Tibial nerve (tissue), 4 donors: Measurements from ENCODE around the gene UCP2. TPM values are rescaled to one million over a fixed set of nuclear protein-coding genes. Genes with fewer than 3 reads are reported as not detected.

Source experiments
- DNase-seq, 2 donors: peaks; one replicate each; pipeline ENCODE4 v3.0.0-alpha.2; 2019; ENCODE audit warnings: low spot score in 2 of 2
- H3K27ac ChIP-seq, 4 donors: fragments of 200-600 bp; sonication (generic) in 3 of 4; one replicate each; pipeline ENCODE4 v1.5.1; 2017 to 2019; ENCODE audit warnings: mild to moderate bottlenecking in 1 of 4
- H3K27me3 ChIP-seq, 2 donors: fragments of 200-600 bp; sonication (generic) in 1 of 2; one replicate each; pipeline versions ENCODE4 v1.5.1 to v1.6.0; 2017 to 2019
- H3K36me3 ChIP-seq, 3 donors: fragments of 200-600 bp; sonication (generic); one replicate each; pipeline ENCODE4 v1.5.1; 2018 to 2019
- H3K4me1 ChIP-seq, 4 donors: fragments of 200-600 bp; sonication (generic) in 3 of 4; one replicate each; pipeline ENCODE4 v1.5.1; 2017 to 2019
- H3K4me3 ChIP-seq, 4 donors: fragments of 200-600 bp; sonication (generic) in 3 of 4; one replicate each; pipeline ENCODE4 v1.5.1; 2017 to 2019; ENCODE audit warnings: mild to moderate bottlenecking in 1 of 4, moderate library complexity in 1 of 4
- H3K9me3 ChIP-seq, 4 donors: fragments of 200-600 bp; sonication (generic) in 3 of 4; one replicate each; pipeline ENCODE4 v1.5.1; 2017 to 2019
- EP300 ChIP-seq, 2 donors: sonication (generic); formaldehyde crosslinking; IDR thresholded peaks; one replicate each; pipeline ENCODE4 v1.6.1; 2017; ENCODE audit warnings: antibody characterized with exemption in 2 of 2, mild to moderate bottlenecking in 1 of 2
- POLR2A ChIP-seq, 2 donors: fragments of 450-650 bp; IDR thresholded peaks; one replicate each; pipeline ENCODE4 v1.6.1; 2017; ENCODE audit warnings: antibody characterized with exemption in 2 of 2, mild to moderate bottlenecking in 2 of 2, moderate library complexity in 2 of 2
- WGBS, 2 donors: methylation state at CpG; one replicate each; pipeline ENCODE4 v1.1.5; 2018; 5-methylcytosine and 5-hydroxymethylcytosine counted together
- total RNA-seq, 4 donors: library from RNA; depleted of rRNA; stranded (reverse); fragments of >200 nt; gene quantifications; one replicate each; pipeline ENCODE4 v1.1.0, GENCODE V29; 2016
- TF ChIP-seq, protein P1 (sequence below), 5 experiments: fragments of 200-600 bp in 3 of 5; fragments of 450-650 bp in 2 of 5; sonication (generic) in 3 of 5; IDR thresholded peaks; one replicate each; pipeline ENCODE4 v1.5.1; 2016 to 2019; ENCODE audit warnings: antibody characterized with exemption in 5 of 5, mild to moderate bottlenecking in 3 of 5, moderate library complexity in 2 of 5

The UCP2 gene, protein sequence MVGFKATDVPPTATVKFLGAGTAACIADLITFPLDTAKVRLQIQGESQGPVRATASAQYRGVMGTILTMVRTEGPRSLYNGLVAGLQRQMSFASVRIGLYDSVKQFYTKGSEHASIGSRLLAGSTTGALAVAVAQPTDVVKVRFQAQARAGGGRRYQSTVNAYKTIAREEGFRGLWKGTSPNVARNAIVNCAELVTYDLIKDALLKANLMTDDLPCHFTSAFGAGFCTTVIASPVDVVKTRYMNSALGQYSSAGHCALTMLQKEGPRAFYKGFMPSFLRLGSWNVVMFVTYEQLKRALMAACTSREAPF
- total RNA-seq, result 10 to 100 TPM; 18.6 to 60.6 (median 53.0) TPM

DNA sequence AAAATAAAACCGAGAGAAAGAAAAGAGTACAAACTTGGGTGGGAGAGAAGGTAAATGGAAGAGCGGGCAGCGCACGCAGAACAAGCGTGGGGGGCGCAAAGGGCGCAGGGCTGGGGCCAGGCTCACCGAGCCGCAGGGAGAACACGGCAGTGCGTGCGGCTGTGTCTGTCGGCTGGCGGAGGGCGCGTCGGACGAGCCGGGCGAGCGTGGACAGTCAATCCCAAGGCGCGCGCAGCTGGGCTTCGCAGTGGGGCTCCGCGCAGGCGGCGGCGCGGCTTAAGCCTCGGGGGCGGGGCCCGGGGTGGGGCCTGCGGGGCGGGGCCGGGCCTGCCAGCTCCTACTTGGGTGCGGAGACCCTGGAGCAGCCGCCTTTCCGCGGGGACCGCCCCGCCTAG, at the start of gene UCP2:
TSS of gene UCP2 (minus strand) at position 249 of the 395 bp plus-strand sequence. CDS start 4,465 bp downstream, outside the sequence.
- Histone ChIP-seq H3K9me3 (no peaks in the 10 kb centered on the region), H3K27me3 (no peaks in the 10 kb centered on the region), H3K36me3 (peaks cover 0 to 16% (median 7%) of the 10 kb centered on the region in 3 donors), H3K4me1 (peaks cover 0 to 17% (median 9%) of the 10 kb centered on the region in 4 donors), H3K27ac (peak within 1 kb of the TSS; percentile 55 to 90 (median 87)), H3K4me3 (peak within 1 kb of the TSS; percentile 42 to 64 (median 56))
- TF ChIP-seq POLR2A (IDR thresholded peaks at IDR 0.05) (no peak), EP300 (IDR thresholded peaks at IDR 0.05) (no peak)
- TF ChIP-seq, protein P1, sequence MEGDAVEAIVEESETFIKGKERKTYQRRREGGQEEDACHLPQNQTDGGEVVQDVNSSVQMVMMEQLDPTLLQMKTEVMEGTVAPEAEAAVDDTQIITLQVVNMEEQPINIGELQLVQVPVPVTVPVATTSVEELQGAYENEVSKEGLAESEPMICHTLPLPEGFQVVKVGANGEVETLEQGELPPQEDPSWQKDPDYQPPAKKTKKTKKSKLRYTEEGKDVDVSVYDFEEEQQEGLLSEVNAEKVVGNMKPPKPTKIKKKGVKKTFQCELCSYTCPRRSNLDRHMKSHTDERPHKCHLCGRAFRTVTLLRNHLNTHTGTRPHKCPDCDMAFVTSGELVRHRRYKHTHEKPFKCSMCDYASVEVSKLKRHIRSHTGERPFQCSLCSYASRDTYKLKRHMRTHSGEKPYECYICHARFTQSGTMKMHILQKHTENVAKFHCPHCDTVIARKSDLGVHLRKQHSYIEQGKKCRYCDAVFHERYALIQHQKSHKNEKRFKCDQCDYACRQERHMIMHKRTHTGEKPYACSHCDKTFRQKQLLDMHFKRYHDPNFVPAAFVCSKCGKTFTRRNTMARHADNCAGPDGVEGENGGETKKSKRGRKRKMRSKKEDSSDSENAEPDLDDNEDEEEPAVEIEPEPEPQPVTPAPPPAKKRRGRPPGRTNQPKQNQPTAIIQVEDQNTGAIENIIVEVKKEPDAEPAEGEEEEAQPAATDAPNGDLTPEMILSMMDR (IDR thresholded peaks at IDR 0.05), result no peak
- DNase-seq, result peak; percentile 75 to 77
- WGBS, 2 donors, result 0 to 2% methylated on average over 19 to 38 of the region's 43 CpGs

DNA sequence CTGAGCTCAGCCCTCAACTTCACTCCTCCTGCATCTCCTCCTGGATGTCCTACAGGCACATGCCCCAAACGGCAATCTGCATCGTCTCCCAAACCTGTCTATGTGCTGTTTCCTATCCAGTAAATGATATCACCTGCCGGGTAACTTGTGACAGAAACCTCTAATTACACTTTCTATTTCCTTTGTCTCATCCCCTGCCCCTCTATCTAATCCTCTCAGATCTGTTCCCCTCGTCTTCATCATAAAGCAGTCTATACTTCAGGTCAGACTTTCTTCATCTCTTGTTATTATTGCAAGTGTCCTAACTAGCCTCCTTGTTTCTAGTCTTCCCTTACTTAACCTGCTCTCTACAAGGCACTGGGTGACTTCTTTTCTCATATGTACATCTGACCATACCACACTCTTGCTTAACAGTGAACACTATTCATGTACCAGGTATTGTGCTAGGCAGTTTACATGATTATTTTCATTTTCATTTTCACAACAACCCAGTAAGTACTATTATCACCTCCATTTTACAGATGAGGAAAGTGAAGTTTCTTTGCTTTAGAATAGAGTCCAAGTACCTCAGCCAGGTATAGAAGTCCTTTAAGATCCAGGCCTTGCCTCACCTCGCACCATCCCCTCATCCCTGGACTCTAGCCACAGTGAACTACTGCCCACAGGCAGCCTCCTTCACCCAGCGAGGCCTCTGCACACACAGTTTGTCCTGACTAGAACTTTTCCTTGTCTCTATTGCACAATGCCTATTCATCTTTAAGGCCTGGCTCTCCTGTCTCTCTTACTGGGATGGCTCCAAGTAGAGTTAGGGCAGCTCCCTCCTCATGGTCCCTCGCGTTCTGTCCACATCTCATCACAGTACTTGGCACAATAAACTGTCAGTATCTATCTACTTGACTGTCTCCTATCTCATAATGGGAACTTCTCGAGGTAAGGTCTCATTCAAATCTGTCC, 48.4 kb upstream of the UCP2 start:
- Histone ChIP-seq H3K36me3 (peaks cover 0 to 94% (median 0%) of the 10 kb centered on the region in 3 donors), H3K4me1 (no peaks in the 10 kb centered on the region), H3K27ac (no peak overlapping the region), H3K4me3 (no peak overlapping the region), H3K27me3 (no peaks in the 10 kb centered on the region), H3K9me3 (no peaks in the 10 kb centered on the region)
- WGBS, 2 donors, result 86 to 94% methylated on average over 9 of the region's 9 CpGs
- TF ChIP-seq, protein P1 (IDR thresholded peaks at IDR 0.05), result no peak
- TF ChIP-seq POLR2A (IDR thresholded peaks at IDR 0.05), result no peak
- no peak for TF ChIP-seq EP300 (IDR thresholded peaks at IDR 0.05)
- DNase-seq, result no peak

DNA sequence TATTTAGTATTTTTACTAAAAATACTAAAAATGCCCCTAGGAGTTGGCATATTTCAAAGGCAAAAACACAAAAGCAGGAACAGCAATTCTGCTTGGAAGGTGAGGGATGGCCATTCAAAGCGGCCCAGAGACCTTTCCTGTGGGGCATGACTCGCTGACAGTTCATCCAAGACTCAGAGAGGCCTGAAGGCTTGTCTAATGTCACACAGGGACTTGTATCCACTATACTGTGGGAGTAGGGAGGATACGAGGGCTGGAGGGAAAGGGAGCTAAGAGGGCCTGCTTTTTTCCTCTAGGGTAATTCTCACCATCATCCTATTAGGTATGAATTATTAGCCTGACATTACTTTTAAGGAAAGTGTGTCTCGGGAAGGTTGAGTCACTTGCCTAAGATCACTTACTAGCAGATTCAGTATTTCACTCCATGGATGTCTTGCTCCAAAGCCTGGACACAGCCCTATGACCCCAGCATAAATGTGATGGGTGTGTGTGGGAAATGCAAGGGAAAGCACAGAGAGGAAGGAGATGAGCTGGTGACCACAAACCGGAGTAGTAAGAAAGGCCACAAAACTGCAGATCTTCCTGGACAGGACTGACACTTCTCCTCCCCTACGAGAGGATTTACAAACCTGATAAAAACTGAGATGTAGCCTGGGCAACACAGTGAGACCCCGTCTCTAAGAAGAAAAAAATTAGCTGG, 43.0 kb upstream of the UCP2 start:
- peaks cover 0 to 23% (median 2%) of the 10 kb centered on the region in 4 donors for H3K4me1 ChIP-seq
- 87 to 89% methylated on average over 7 of the region's 7 CpGs for WGBS, 2 donors
- H3K27ac ChIP-seq, result no peak overlapping the region
- H3K27me3 ChIP-seq, result no peaks in the 10 kb centered on the region
- peaks cover 0 to 63% (median 0%) of the 10 kb centered on the region in 3 donors for H3K36me3 ChIP-seq
- no peaks in the 10 kb centered on the region for H3K9me3 ChIP-seq
- no peak for DNase-seq
- TF ChIP-seq, protein P1 (IDR thresholded peaks at IDR 0.05), result no peak
- no peak for TF ChIP-seq POLR2A (IDR thresholded peaks at IDR 0.05)
- TF ChIP-seq EP300 (IDR thresholded peaks at IDR 0.05), result no peak
- H3K4me3 ChIP-seq, result no peak overlapping the region

DNA sequence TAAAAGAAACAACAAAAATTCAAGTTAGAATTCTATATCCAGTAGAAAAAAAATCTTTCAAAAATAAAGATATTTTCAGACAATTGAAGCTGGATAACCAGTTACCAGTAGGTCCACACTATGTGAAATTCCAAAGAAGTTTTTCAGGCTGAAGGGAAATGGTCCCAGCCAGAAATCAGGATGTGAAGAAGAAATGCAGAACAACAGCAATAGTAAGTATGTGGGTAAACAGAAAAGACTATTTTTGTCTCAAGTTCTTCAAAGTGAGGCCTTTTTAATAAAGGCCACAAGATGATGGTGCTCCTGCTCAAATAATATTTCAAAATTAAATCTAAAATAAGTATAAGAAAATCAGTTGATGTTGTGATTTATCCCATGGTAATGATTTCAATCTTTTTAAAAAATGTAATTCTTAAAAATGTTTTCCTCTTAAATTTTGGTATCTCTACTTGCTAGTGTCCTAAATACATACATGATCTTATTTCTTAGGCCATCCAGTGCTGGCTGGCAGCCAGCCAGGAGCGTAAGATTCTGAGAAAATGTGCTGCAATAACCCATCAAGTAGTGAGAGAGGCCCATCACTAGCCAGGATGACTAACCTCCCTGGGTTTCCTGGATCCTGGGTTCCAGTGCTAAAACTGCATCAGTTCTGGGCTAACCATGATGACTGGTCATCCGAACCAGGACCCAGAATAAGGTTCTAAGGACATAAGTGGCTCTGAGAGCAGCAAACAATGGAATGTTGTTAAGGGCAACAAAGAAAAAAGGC, 41.8 kb upstream of the UCP2 start:
- H3K27ac ChIP-seq, result peak overlapping the region in 2 of 4 donors; percentile 1 to 22
- 49 to 61% methylated on average over 2 of the region's 2 CpGs for WGBS, 2 donors

More for the DNA sequence above, 41.8 kb upstream of the UCP2 start:
- DNase-seq, result peak; percentile 68 to 72
- no peak overlapping the region for H3K4me3 ChIP-seq
- H3K36me3 ChIP-seq, result peaks cover 0 to 52% (median 0%) of the 10 kb centered on the region in 3 donors
- H3K9me3 ChIP-seq, result no peaks in the 10 kb centered on the region
- no peaks in the 10 kb centered on the region for H3K27me3 ChIP-seq
- peaks cover 0 to 34% (median 13%) of the 10 kb centered on the region in 4 donors for H3K4me1 ChIP-seq
- TF ChIP-seq EP300 (IDR thresholded peaks at IDR 0.05) (peak in 1 of 2 donors; percentile 40), POLR2A (IDR thresholded peaks at IDR 0.05) (no peak)
- TF ChIP-seq, protein P1 (IDR thresholded peaks at IDR 0.05), result no peak
